ENCODE results near the gene CKAP5.

DNA sequence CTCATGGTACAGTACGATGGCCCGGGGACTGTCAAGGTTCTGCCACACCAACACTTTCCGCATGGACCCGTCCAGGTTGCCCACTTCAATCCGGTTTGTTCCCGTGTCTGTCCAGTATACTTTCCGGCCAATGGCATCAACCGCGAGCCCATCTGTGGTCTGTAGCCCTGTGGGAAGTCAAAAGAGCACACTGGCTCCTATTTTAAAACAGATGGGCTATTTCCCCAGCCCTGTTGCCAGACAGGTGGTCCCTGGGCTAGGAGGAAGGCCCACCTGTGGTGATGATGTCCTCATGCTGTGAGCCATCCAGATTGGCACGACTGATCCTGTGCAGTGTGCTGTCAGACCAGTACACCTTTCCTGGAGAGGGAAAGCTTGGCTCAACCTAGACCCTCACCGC is 30.4 kb upstream of the CKAP5 start:
- TF ChIP-seq, protein P1, sequence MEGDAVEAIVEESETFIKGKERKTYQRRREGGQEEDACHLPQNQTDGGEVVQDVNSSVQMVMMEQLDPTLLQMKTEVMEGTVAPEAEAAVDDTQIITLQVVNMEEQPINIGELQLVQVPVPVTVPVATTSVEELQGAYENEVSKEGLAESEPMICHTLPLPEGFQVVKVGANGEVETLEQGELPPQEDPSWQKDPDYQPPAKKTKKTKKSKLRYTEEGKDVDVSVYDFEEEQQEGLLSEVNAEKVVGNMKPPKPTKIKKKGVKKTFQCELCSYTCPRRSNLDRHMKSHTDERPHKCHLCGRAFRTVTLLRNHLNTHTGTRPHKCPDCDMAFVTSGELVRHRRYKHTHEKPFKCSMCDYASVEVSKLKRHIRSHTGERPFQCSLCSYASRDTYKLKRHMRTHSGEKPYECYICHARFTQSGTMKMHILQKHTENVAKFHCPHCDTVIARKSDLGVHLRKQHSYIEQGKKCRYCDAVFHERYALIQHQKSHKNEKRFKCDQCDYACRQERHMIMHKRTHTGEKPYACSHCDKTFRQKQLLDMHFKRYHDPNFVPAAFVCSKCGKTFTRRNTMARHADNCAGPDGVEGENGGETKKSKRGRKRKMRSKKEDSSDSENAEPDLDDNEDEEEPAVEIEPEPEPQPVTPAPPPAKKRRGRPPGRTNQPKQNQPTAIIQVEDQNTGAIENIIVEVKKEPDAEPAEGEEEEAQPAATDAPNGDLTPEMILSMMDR (IDR thresholded peaks at IDR 0.05): no peak
- TF ChIP-seq EZH2phosphoT487 (IDR thresholded peaks at IDR 0.05): no peak

All from neural progenitor cell (in vitro differentiated cells).